ENCODE results near the gene POFUT2. TPM values are rescaled to one million over a fixed set of nuclear protein-coding genes. Genes with fewer than 3 reads are reported as not detected.

The POFUT2 gene
- total RNA-seq, 1 donor from 2014 or later, result 31.9 TPM

DNA sequence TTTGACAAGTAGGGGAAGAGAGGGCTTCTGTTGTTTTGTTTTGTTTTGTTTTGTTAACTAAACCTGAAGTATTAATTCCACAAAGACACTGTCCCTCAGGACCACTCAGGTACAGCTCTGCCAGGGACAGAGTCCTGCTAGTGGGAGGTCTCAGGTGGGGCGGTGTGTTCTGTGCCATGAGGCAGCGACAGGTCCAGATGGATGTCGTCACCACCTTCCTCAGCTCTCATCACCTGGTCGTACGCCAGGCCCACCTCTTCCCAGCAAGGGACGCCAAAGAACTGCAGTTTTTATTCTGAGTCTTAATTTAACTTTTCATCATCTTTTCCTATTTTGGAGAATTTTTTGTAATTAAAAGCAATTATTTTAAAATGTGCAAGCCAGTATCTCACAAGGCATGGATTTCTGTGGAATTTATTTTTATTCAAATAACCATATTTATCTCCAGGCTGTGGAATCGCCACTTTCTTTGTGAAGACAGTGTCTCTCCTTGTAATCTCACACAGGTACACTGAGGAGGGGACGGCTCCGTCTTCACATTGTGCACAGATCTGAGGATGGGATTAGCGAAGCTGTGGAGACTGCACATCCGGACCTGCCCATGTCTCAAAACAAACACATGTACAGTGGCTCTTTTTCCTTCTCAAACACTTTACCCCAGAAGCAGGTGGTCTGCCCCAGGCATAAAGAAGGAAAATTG lies 62.5 kb downstream of the POFUT2 start:
- Mint-ChIP-seq H3K27me3 (ENCODE audit: unreplicated experiment) (peaks cover 3% of the 10 kb centered on the region), H3K4me1 (ENCODE audit: low read depth, unreplicated experiment) (no peaks in the 10 kb centered on the region), H3K27ac (ENCODE audit: unreplicated experiment) (no peak overlapping the region), H3K9me3 (ENCODE audit: unreplicated experiment) (peaks cover 3% of the 10 kb centered on the region), H3K36me3 (ENCODE audit: unreplicated experiment) (peaks cover 5% of the 10 kb centered on the region), H3K4me3 (ENCODE audit: unreplicated experiment) (no peak overlapping the region)
- TF ChIP-seq, protein P1, sequence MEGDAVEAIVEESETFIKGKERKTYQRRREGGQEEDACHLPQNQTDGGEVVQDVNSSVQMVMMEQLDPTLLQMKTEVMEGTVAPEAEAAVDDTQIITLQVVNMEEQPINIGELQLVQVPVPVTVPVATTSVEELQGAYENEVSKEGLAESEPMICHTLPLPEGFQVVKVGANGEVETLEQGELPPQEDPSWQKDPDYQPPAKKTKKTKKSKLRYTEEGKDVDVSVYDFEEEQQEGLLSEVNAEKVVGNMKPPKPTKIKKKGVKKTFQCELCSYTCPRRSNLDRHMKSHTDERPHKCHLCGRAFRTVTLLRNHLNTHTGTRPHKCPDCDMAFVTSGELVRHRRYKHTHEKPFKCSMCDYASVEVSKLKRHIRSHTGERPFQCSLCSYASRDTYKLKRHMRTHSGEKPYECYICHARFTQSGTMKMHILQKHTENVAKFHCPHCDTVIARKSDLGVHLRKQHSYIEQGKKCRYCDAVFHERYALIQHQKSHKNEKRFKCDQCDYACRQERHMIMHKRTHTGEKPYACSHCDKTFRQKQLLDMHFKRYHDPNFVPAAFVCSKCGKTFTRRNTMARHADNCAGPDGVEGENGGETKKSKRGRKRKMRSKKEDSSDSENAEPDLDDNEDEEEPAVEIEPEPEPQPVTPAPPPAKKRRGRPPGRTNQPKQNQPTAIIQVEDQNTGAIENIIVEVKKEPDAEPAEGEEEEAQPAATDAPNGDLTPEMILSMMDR (IDR thresholded peaks at IDR 0.05; ENCODE audit: partially characterized antibody, unreplicated experiment), result no peak
- DNase-seq, result no peak

DNA sequence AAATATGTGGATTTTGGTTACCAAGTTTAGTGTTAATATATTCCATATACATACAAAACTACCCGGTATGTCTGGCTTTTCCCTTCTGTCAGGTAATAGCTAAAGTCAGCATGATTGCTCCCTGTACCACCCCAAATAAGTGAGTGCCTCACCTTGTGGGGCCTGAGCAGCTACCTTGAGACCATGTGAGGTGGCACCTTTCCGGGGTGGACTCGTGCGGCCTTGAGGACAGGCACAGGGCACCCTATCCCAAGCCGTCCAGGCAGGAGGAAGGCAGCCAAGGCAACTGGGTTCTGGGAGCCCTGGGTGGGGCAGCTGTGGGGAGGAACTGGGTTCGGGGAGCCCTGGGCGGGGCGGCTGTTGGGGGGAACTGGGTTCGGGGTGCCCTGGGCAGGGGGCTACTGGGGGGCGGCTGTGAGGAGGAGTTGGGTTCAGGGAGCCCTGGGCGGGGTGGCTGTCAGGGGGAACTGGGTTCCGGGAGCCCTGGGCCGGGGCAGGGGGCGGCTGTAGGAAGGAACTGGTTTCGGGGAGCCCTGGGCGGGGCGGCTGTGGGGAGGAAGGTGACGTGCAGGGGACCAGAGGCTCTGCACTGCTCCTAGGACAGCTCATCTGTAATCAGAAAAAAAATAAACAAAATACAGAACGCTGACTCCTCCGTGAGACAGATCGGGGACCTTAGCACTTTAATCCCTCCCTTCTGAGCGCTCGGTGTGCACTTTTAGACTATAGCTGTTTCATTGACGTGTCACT lies 63.3 kb downstream of the POFUT2 start:
- Mint-ChIP-seq H3K27ac (ENCODE audit: unreplicated experiment) (no peak overlapping the region), H3K4me3 (ENCODE audit: unreplicated experiment) (no peak overlapping the region), H3K36me3 (ENCODE audit: unreplicated experiment) (peaks cover 5% of the 10 kb centered on the region), H3K4me1 (ENCODE audit: low read depth, unreplicated experiment) (no peaks in the 10 kb centered on the region), H3K27me3 (ENCODE audit: unreplicated experiment) (peaks cover 3% of the 10 kb centered on the region), H3K9me3 (ENCODE audit: unreplicated experiment) (peaks cover 3% of the 10 kb centered on the region)
- no peak for DNase-seq
- TF ChIP-seq, protein P1 (IDR thresholded peaks at IDR 0.05; ENCODE audit: partially characterized antibody, unreplicated experiment), result no peak

DNA sequence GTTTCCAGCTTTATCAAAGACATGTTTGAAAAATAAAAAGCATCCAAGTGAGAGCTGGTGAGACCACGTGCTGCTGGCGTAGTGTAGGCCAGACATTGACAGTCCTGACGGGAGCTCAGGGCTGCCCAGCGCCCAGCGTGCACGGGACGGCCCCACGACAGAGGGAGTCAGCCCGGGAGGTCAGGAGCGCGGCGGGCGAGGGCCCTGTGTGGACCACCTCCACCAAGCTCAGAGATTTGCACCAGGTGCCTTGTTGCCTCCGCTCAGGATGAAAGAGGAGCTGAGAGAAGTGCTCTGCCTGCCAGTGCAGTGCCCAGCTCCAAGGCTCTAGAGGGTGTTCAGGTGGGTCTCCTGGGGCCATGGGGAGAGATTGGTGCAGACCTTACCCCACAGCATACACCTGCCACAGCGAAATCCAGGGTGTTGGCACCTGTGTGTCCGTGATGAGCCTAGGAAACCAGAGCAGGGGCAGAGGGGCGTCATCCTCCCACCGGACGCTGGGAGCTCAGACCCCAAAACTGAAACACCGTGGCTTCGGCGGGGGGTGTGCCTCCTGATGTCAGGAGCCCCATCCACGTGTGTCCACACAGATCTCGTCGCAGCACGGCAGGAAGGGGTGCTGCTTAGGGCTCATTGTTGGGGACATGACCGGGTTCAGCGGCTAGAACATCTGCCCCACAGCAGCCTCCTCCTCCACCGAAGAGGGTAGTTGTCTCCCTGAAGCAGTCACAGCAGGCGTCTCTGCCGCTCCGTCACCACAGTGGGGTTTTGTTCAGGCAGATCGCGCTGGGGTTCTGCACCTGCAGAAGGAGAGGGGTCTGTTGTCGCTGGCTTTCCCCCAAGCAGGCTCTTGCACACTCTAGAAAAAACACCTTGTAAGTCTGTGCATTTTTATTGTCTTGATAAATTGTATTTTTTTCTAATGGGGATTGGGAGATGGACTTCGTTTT lies 64.2 kb downstream of the POFUT2 start:
- TF ChIP-seq, protein P1 (IDR thresholded peaks at IDR 0.05; ENCODE audit: partially characterized antibody, unreplicated experiment), result no peak

DNA sequence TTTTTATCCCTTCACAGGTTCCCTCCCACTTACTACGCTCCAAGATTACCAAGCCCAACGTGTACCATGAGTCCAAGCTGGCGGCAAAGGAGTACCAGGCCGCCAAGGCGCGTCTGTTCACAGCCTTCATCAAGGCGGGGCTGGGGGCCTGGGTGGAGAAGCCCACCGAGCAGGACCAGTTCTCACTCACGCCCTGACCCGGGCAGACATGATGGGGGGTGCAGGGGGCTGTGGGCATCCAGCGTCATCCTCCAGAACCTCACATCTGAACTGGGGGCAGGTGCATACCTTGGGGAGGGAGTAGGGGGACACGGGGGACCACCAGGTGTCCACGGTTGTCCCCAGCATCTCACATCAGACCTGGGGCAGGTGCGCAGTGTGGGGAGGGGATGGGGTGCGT lies 65.7 kb downstream of the POFUT2 start:
- no peak overlapping the region for H3K4me3 Mint-ChIP-seq (ENCODE audit: unreplicated experiment)
- TF ChIP-seq, protein P1 (IDR thresholded peaks at IDR 0.05; ENCODE audit: partially characterized antibody, unreplicated experiment), result no peak
- H3K9me3 Mint-ChIP-seq (ENCODE audit: unreplicated experiment), result peaks cover 5% of the 10 kb centered on the region
- no peaks in the 10 kb centered on the region for H3K4me1 Mint-ChIP-seq (ENCODE audit: low read depth, unreplicated experiment)
- peaks cover 12% of the 10 kb centered on the region for H3K36me3 Mint-ChIP-seq (ENCODE audit: unreplicated experiment)
- no peak overlapping the region for H3K27ac Mint-ChIP-seq (ENCODE audit: unreplicated experiment)
- no peak for DNase-seq
- peaks cover 2% of the 10 kb centered on the region for H3K27me3 Mint-ChIP-seq (ENCODE audit: unreplicated experiment)

More for the DNA sequence above, 64.2 kb downstream of the POFUT2 start:
- H3K4me1 Mint-ChIP-seq (ENCODE audit: low read depth, unreplicated experiment), result no peaks in the 10 kb centered on the region
- no peaks in the 10 kb centered on the region for H3K36me3 Mint-ChIP-seq (ENCODE audit: unreplicated experiment)
- H3K27me3 Mint-ChIP-seq (ENCODE audit: unreplicated experiment), result peaks cover 2% of the 10 kb centered on the region
- DNase-seq, result no peak
- no peak overlapping the region for H3K4me3 Mint-ChIP-seq (ENCODE audit: unreplicated experiment)
- H3K27ac Mint-ChIP-seq (ENCODE audit: unreplicated experiment), result no peak overlapping the region
- peaks cover 3% of the 10 kb centered on the region for H3K9me3 Mint-ChIP-seq (ENCODE audit: unreplicated experiment)

Data from glutamatergic neuron (in vitro differentiated cells).